Stimulated activated CD4-positive, alpha-beta T cell treated with anti-CD3 and anti-CD28 coated beads, Interleukin-2, amount 100 ng/mL, for 4 hours (primary cell): ENCODE data around the gene ERGIC2.

Source experiments
- DNase-seq: peaks from one replicate; pipeline ENCODE4 v3.0.0-alpha.2; 2020; ENCODE audit warnings: low read depth

Gene ERGIC2

DNA sequence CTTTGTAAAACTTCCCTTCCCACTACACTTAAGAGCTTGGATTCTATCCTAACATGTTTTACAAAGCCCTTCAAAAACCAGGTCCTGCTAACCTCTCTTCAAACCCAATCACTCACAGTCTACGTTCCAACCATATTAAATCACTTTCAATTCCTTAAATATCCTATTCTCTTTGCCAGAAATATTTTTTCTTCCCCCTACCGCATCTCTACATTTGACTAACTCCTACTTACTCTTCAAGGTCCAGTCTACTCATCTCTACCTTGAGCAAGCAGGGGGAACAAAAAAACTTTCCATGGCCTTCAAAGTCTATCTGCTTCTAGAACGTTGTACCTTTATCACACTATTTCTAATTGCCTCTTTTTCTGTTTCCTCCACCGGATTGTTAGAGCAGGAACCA, 6.1 kb downstream of the ERGIC2 start:
- DNase-seq, result no peak

- no peak for DNase-seq
Observed at GRCh38 chr12:29374012-29374411, 7.0 kb downstream of the ERGIC2 start.

- no peak for DNase-seq
Observed at GRCh38 chr12:29365091-29365490, 15.9 kb downstream of the ERGIC2 start.

DNA sequence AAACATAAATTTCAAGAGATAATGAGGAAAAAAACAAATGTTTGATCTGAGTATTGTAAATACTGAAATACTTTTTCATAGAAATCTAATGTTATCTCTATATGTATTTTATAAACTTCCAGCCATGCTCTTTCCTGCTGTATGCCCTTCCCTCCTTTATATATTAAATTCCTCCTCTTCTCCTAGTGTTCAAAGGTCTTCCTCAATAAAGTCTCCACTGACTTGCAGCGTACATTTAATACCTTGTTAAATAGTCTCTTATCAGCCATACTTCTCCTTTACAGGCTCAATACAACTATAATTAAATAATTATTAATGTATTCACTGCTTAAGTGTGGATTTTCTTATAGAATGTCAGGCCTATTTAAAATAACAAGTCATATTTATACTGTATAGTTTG, 26.0 kb downstream of the ERGIC2 start:
- DNase-seq, result no peak

GRCh38 chr12:29350080-29350479, 30.9 kb downstream of the ERGIC2 start:
- no peak for DNase-seq

DNA sequence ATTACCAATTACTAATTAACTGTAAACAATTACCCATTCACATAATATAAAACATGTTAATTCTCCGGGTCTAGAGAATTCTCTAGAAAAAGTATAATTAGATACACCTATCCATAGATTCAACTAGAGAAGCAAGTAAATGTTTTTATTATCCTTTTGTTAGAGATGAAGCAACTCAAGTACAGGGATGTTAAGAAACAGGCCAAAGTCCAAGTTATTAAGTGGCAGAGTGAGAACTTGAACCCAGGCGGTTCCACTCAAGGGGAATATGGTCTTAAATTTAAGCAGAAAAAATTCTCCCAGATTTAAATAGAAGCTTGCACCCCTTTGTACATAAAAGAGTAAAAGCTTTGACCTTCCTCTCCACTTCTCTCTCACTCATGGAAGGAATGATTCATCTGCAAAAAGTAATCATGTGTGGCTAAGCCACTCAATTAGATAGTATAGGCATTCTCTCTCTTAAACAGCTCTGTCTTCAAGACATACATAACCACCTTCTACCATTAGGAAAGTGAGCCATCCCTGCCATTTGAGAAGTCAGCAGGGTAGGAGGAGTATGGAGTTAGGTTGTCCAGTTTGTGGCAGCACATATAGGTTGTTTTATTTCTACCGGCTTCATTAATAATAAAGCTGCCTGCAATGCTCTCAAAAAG, 34.1 kb downstream of the ERGIC2 start:
- no peak for DNase-seq

GRCh38 chr12:29343022-29343799, 37.8 kb downstream of the ERGIC2 start:
- no peak for DNase-seq

DNA sequence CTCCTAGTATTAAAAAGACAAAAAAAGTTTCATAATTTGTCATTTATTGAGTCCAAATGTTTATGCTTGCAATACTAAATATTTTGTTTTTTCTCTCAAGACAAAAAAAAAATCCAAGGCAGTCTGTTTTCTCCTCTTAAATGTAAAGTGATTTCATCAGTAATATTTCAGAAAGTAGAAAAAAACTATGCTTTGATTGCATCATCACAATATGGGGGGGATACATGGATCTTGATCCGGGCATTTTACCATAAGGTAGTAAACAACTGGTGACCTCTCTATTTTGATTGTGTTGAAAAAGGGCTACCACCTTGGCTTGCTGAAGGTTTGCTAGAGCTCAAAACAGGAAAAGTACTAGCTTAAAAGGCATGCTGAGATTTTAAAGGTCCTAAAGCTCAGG, 43.6 kb downstream of the ERGIC2 start:
- DNase-seq, result no peak

- no peak for DNase-seq
Observed at GRCh38 chr12:29334937-29335336, 46.0 kb downstream of the ERGIC2 start.

GRCh38 chr12:29333178-29333577, 47.8 kb downstream of the ERGIC2 start:
- DNase-seq, result no peak

- DNase-seq, result no peak
Observed at GRCh38 chr12:29329411-29329810, 51.6 kb downstream of the ERGIC2 start.

GRCh38 chr12:29322157-29322556, 58.8 kb downstream of the ERGIC2 start:
- no peak for DNase-seq

DNA sequence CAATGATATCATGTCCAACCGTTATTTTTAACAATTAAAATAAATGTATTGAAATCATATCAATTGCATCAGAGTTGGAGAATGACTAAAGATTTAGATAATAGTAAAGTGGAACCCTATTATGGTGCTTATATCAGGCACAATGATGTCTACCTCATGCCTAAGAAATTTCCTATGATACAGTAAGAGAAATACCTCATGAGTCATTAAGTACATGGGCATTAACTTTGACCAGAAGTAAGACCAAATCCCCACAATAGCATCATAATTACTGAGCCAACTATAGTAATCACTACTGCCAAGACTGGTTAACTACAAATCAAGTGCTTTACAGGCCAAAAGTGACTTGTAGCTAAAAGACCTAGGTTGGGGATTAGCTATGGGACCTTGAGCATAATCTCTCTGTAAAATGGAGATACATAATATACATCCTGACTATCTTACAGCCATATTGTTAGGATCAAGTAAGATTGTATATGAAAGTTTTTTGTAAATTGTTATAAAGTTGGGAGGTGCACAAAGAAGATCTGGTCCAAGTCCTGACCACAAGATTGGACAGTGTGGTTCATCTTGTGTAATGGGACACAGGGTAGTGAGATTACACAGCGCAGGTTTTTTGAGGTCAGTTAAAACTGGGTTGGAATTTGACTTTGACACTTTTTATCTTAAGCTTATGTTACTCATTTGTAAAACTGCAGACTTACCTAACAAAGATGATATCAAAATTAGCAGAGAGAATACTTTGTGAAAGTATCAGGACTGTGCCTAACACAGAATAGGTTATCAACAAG, 60.5 kb downstream of the ERGIC2 start:
- DNase-seq, result no peak

- peak; percentile 25 for DNase-seq
Observed at GRCh38 chr12:29317556-29318363, 63.2 kb downstream of the ERGIC2 start.

DNA sequence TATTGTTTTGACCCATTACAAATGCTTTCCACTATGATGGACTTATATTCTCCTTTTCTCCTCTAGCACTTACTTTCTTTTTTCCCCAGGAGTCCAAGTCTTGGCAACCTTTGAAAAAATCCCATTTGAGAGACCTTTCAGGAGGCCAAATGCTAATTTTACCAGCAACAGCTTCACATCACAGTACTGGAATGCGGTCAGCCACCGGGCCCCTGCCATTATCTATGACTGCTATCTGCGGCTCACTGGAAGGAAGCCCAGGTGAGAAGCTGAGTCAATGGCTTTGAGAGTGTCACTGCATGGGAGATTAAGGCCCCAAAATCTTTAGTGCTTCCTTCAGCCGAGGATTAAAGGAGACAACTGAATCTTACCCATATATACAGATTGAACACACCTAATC, 64.2 kb downstream of the ERGIC2 start:
- no peak for DNase-seq

- DNase-seq, result no peak
Observed at GRCh38 chr12:29314416-29314815, 66.6 kb downstream of the ERGIC2 start.

DNA sequence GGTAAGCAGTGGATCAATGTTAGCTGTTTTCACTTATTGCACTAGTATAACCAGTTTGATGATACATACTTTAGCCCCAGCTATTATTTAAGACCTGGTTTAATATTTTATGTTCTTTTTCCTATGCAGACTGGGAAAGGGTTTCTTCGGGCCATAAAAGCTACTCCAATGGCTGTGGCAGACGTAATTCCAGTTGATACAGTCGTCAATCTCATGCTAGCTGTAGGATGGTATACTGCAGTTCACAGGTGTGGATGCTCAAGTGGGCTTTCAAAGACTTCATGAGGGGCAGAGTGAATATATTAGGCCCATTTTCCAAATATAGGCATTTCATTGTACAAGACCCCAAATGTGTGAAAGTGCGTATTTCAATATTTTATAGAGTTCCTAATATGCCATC, 70.1 kb downstream of the ERGIC2 start:
- DNase-seq, result no peak

DNA sequence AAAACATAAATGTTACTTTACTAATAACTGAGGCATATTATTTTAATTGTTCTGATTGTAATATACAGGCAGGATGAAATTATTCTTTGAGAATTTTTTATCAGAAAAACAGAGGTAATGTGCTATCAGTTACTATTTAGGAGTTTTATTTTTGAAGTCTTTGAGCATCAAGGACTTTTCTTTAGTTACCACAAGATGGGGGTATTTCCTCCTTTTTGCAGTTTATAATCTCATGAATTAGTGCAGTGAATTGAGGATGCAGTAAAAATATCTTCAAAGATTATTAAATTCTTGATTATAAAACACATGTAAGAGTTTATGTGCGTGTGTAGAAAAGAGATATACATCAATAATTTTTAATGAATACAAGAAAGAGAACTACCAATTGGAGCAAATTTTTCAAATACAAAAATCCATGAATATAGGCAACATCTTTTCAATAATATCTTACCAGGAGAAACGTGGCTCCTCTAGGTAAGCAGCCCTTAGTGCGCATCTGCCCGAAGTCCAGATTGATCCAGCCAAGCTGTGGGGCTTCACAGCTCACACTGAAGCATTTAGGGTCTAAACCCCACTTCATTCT, 71.6 kb downstream of the ERGIC2 start:
- no peak for DNase-seq

DNA sequence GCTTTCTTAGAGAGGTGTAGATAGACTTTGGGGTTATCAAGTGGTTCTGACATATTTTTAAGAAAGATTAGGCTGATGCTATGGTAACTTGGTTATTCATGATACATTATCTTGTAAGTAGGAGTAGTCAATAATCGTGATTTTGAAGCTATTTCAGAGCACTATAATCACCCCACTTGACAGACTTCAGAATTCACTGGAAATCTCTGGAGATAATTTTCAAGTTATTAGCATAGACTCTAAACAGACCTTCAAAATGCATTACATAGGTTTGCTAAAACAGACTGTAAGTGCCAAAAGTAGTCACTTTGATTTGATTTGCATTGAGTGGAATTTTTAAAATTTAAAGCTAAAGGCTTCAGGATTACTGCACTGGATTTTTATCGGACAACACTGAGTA, 74.3 kb downstream of the ERGIC2 start:
- no peak for DNase-seq

DNA sequence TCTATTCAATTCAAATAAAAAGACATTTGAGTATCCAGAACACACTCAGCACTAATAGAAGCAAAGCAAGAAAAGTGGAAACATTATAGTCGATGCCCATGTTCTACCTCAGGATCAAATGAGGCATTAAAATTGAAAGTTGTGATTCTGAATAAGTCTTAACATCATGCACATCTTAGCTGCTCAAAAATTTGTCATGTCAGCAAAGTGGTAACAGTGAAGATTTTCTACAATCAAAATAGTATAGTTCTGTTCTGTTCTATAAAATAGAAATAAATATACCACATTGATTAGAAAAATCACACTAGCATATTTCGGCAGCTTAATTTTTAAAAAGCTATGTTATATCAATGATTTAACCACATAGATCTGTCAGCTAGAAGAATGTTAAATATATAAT, 74.7 kb downstream of the ERGIC2 start:
- no peak for DNase-seq

GRCh38 chr12:29304388-29304787, 76.6 kb downstream of the ERGIC2 start:
- DNase-seq, result no peak

- DNase-seq, result no peak
Observed at GRCh38 chr12:29301114-29301513, 79.9 kb downstream of the ERGIC2 start.
